Tibial artery (tissue), 4 donors: ENCODE data around the gene PACRGL.

ENCODE experiments used
- DNase-seq, 2 donors: peaks; one replicate each; pipeline ENCODE4 v3.0.0-alpha.2; 2019
- H3K27ac ChIP-seq, 2 donors: fragments of 200-600 bp; sonication (generic) in 1 of 2; 1 replicate in 1 of 2; 2 replicates in 1 of 2; pipeline ENCODE4 v1.5.1; 2018 to 2019; ENCODE audit warnings: mild to moderate bottlenecking in 1 of 2
- H3K27me3 ChIP-seq, 2 donors: fragments of 200-600 bp; sonication (generic) in 1 of 2; one replicate each; pipeline versions ENCODE4 v1.5.1 to v1.6.0; 2016 to 2019
- H3K36me3 ChIP-seq, 3 donors: fragments of 200-600 bp; sonication (generic) in 2 of 3; one replicate each; pipeline ENCODE4 v1.5.1; 2016 to 2019; ENCODE audit warnings: mild to moderate bottlenecking in 2 of 3
- H3K4me1 ChIP-seq, 4 donors: fragments of 200-600 bp; sonication (generic) in 2 of 4; 1 replicate in 3 of 4; 2 replicates in 1 of 4; pipeline ENCODE4 v1.5.1; 2016 to 2019
- H3K4me3 ChIP-seq, 2 donors: fragments of 200-600 bp; sonication (generic) in 1 of 2; 1 replicate in 1 of 2; 2 replicates in 1 of 2; pipeline ENCODE4 v1.5.1; 2018 to 2019; ENCODE audit warnings: mild to moderate bottlenecking in 2 of 2
- H3K9me3 ChIP-seq, 3 donors: fragments of 200-600 bp; sonication (generic) in 1 of 3; one replicate each; pipeline ENCODE4 v1.5.1; 2016 to 2019
- CTCF ChIP-seq, 2 experiments: fragments of 200-600 bp in 1 of 2; fragments of 450-650 bp in 1 of 2; IDR thresholded peaks; one replicate each; pipeline ENCODE4 v1.5.1; 2017 to 2019; ENCODE audit warnings: antibody characterized with exemption in 2 of 2, mild to moderate bottlenecking in 1 of 2, moderate library complexity in 1 of 2
- intact Hi-C: fragments of 100-400 bp; cut with DNase I; formaldehyde crosslinking; loops from one replicate; pipeline ENCODE4 v1.15.0; 2023; ENCODE audit warnings: low total_unique reads

Gene PACRGL

GRCh38 chr4:20672262-20672661 lies 28.0 kb upstream of the PACRGL start:
- H3K36me3 ChIP-seq = no peaks in the 10 kb centered on the region
- H3K4me3 ChIP-seq = no peak overlapping the region
- intact Hi-C loops = no loop called here
- H3K27me3 ChIP-seq = peaks cover 0 to 3% of the 10 kb centered on the region in 2 donors
- no peaks in the 10 kb centered on the region for H3K9me3 ChIP-seq
- no peak overlapping the region for H3K27ac ChIP-seq
- no peak for DNase-seq
- no peak for TF ChIP-seq CTCF (IDR thresholded peaks at IDR 0.05)
- H3K4me1 ChIP-seq = no peaks in the 10 kb centered on the region

- TF ChIP-seq CTCF (IDR thresholded peaks at IDR 0.05) = no peak
These were observed 24.5 kb upstream of the PACRGL start for GRCh38 chr4:20675786-20676185.

GRCh38 chr4:20676501-20677197 lies 23.6 kb upstream of the PACRGL start:
- TF ChIP-seq CTCF (IDR thresholded peaks at IDR 0.05) = no peak
- Histone ChIP-seq H3K9me3 (no peaks in the 10 kb centered on the region), H3K4me1 (no peaks in the 10 kb centered on the region), H3K4me3 (no peak overlapping the region), H3K27ac (no peak overlapping the region), H3K27me3 (peaks cover 0 to 3% of the 10 kb centered on the region in 2 donors), H3K36me3 (no peaks in the 10 kb centered on the region)
- DNase-seq = no peak
- intact Hi-C loops = no loop called here

More at GRCh38 chr4:20675786-20676185, 24.5 kb upstream of the PACRGL start:
- no peak overlapping the region for H3K4me3 ChIP-seq
- DNase-seq = no peak
- H3K4me1 ChIP-seq = no peaks in the 10 kb centered on the region
- intact Hi-C loops = no loop called here
- no peaks in the 10 kb centered on the region for H3K9me3 ChIP-seq
- H3K27me3 ChIP-seq = peaks cover 0 to 3% of the 10 kb centered on the region in 2 donors
- no peak overlapping the region for H3K27ac ChIP-seq
- no peaks in the 10 kb centered on the region for H3K36me3 ChIP-seq

- DNase-seq = no peak
- no peak for TF ChIP-seq CTCF (IDR thresholded peaks at IDR 0.05)
- Histone ChIP-seq H3K36me3 (no peaks in the 10 kb centered on the region), H3K4me1 (no peaks in the 10 kb centered on the region), H3K27ac (no peak overlapping the region), H3K9me3 (no peaks in the 10 kb centered on the region), H3K4me3 (no peak overlapping the region), H3K27me3 (peaks cover 0 to 3% of the 10 kb centered on the region in 2 donors)
- intact Hi-C loops = no loop called here
These were observed 21.9 kb upstream of the PACRGL start for GRCh38 chr4:20678400-20678799.

- no peak for TF ChIP-seq CTCF (IDR thresholded peaks at IDR 0.05)
- no peak overlapping the region for H3K27ac ChIP-seq
- DNase-seq = no peak
- no peaks in the 10 kb centered on the region for H3K36me3 ChIP-seq
- H3K27me3 ChIP-seq = peaks cover 0 to 3% of the 10 kb centered on the region in 2 donors
- no peak overlapping the region for H3K4me3 ChIP-seq
- no peaks in the 10 kb centered on the region for H3K4me1 ChIP-seq
- intact Hi-C loops = loop anchor here (5.0 to 10.0 kb wide), 2 partner anchors 265 to 1993 kb away; no protein-coding TSS in a partner anchor
- H3K9me3 ChIP-seq = no peaks in the 10 kb centered on the region
These were observed 20.3 kb upstream of the PACRGL start for GRCh38 chr4:20679951-20680350.
